NB4 (cell line): Measurements from ENCODE around the gene DYSF.

ENCODE experiments used
- CTCF ChIP-seq: IDR thresholded peaks from one replicate; pipeline ENCODE4 v1.5.1; 2012; ENCODE audit warnings: low read depth, low read length
- MAX ChIP-seq: IDR thresholded peaks from 2 replicates; pipeline ENCODE4 v1.6.1; 2011; ENCODE audit warnings: low read depth, low read length
- POLR2A ChIP-seq: IDR thresholded peaks from 2 replicates; pipeline ENCODE4 v1.6.1; 2011; ENCODE audit warnings: mild to moderate bottlenecking; ENCODE audit not compliant: insufficient read length; ENCODE audit errors: extremely low read depth

- TF ChIP-seq MAX = no peak
- no peak for TF ChIP-seq CTCF
- TF ChIP-seq POLR2A = no peak
Measured at GRCh38 chr2:71538656-71539265, 85.4 kb downstream of the DYSF start.
